ENCODE measurements around the gene SLC25A30. TPM values are rescaled to one million over a fixed set of nuclear protein-coding genes. Genes with fewer than 3 reads are reported as not detected.

The SLC25A30 gene
- total RNA-seq, 1 donor from 2014 or later = 175 TPM

- no peak for TF ChIP-seq CTCF (IDR thresholded peaks at IDR 0.05; ENCODE audit: borderline replicate concordance)
- intact Hi-C loops (cut with micrococcal nuclease) = no loop called here
- Histone ChIP-seq H3K27me3 (ENCODE audit: low read depth) (no peaks in the 10 kb centered on the region), H3K27ac (replicated peaks) (peak overlapping the region; percentile 2), H3K9me3 (replicated peaks) (no peaks in the 10 kb centered on the region), H3K4me1 (peaks cover 36% of the 10 kb centered on the region), H3K4me3 (no peak overlapping the region), H3K36me3 (no peaks in the 10 kb centered on the region)
- no peak for DNase-seq
Observed at GRCh38 chr13:45437947-45438346, 19.8 kb upstream of the SLC25A30 start.

GRCh38 chr13:45436953-45437352 is 18.8 kb upstream of the SLC25A30 start:
- Histone ChIP-seq H3K4me1 (peaks cover 34% of the 10 kb centered on the region), H3K27ac (replicated peaks) (no peak overlapping the region), H3K4me3 (no peak overlapping the region), H3K27me3 (ENCODE audit: low read depth) (no peaks in the 10 kb centered on the region), H3K36me3 (no peaks in the 10 kb centered on the region), H3K9me3 (replicated peaks) (no peaks in the 10 kb centered on the region)
- no peak for TF ChIP-seq CTCF (IDR thresholded peaks at IDR 0.05; ENCODE audit: borderline replicate concordance)
- intact Hi-C loops (cut with micrococcal nuclease) = no loop called here
- no peak for DNase-seq

GRCh38 chr13:45436332-45436731 is 18.2 kb upstream of the SLC25A30 start:
- H3K4me1 ChIP-seq = peaks cover 27% of the 10 kb centered on the region
- TF ChIP-seq CTCF (IDR thresholded peaks at IDR 0.05; ENCODE audit: borderline replicate concordance) = no peak
- intact Hi-C loops (cut with micrococcal nuclease) = no loop called here
- no peaks in the 10 kb centered on the region for H3K36me3 ChIP-seq
- no peak overlapping the region for H3K4me3 ChIP-seq
- DNase-seq = no peak
- no peaks in the 10 kb centered on the region for H3K27me3 ChIP-seq (ENCODE audit: low read depth)
- no peak overlapping the region for H3K27ac ChIP-seq (replicated peaks)
- no peaks in the 10 kb centered on the region for H3K9me3 ChIP-seq (replicated peaks)

GRCh38 chr13:45434556-45435371 is 16.6 kb upstream of the SLC25A30 start:
- Histone ChIP-seq H3K9me3 (replicated peaks) (no peaks in the 10 kb centered on the region), H3K4me3 (no peak overlapping the region), H3K4me1 (peaks cover 17% of the 10 kb centered on the region), H3K36me3 (no peaks in the 10 kb centered on the region), H3K27ac (replicated peaks) (peak overlapping the region; percentile 53), H3K27me3 (ENCODE audit: low read depth) (no peaks in the 10 kb centered on the region)
- intact Hi-C loops (cut with micrococcal nuclease) = no loop called here
- DNase-seq = no peak
- no peak for TF ChIP-seq CTCF (IDR thresholded peaks at IDR 0.05; ENCODE audit: borderline replicate concordance)

- Histone ChIP-seq H3K36me3 (no peaks in the 10 kb centered on the region), H3K4me3 (no peak overlapping the region), H3K9me3 (replicated peaks) (no peaks in the 10 kb centered on the region), H3K27ac (replicated peaks) (peak overlapping the region; percentile 87), H3K27me3 (ENCODE audit: low read depth) (no peaks in the 10 kb centered on the region), H3K4me1 (peaks cover 8% of the 10 kb centered on the region)
- no peak for TF ChIP-seq CTCF (IDR thresholded peaks at IDR 0.05; ENCODE audit: borderline replicate concordance)
- DNase-seq = no peak
- intact Hi-C loops (cut with micrococcal nuclease) = no loop called here
Observed at GRCh38 chr13:45433381-45433790, 15.2 kb upstream of the SLC25A30 start.
